Ascending aorta (tissue), 2 donors: ENCODE data around the gene USP43. TPM values are rescaled to one million over a fixed set of nuclear protein-coding genes. Genes with fewer than 3 reads are reported as not detected.

ENCODE experiments used
- DNase-seq, 2 donors: peaks; one replicate each; pipeline ENCODE4 v3.0.0-alpha.2; 2019; ENCODE audit warnings: low spot score in 2 of 2
- H3K27ac ChIP-seq, 2 donors: fragments of 200-600 bp; sonication (generic); one replicate each; pipeline ENCODE4 v1.5.1; 2016 to 2017; ENCODE audit warnings: mild to moderate bottlenecking in 1 of 2
- H3K27me3 ChIP-seq: fragments of 200-600 bp; sonication (generic); one replicate; pipeline ENCODE4 v1.5.1; 2017
- H3K36me3 ChIP-seq, 2 donors: fragments of 200-600 bp; sonication (generic); one replicate each; pipeline ENCODE4 v1.5.1; 2016
- H3K4me1 ChIP-seq, 2 donors: fragments of 200-600 bp; sonication (generic); one replicate each; pipeline ENCODE4 v1.5.1; 2016 to 2017; ENCODE audit warnings: mild to moderate bottlenecking in 1 of 2
- H3K4me3 ChIP-seq, 2 donors: fragments of 200-600 bp; sonication (generic); one replicate each; pipeline ENCODE4 v1.5.1; 2016 to 2017; ENCODE audit warnings: mild to moderate bottlenecking in 1 of 2
- H3K9me3 ChIP-seq, 2 donors: fragments of 200-600 bp; sonication (generic); one replicate each; pipeline ENCODE4 v1.5.1; 2016
- intact Hi-C: fragments of 100-400 bp; cut with DNase I; formaldehyde crosslinking; loops from one replicate; pipeline ENCODE4 v1.15.1; 2023
- total RNA-seq: library from RNA; depleted of rRNA; stranded (reverse); fragments of >200 nt; gene quantifications from one replicate; pipeline ENCODE4 v1.1.0, GENCODE V29; 2016
- TF ChIP-seq, protein P1 (sequence below), 3 experiments: fragments of 200-600 bp in 2 of 3; fragments of 450-650 bp in 1 of 3; sonication (generic) in 2 of 3; IDR thresholded peaks; one replicate each; pipeline ENCODE4 v1.5.1; 2016 to 2019; ENCODE audit warnings: antibody characterized with exemption in 3 of 3, mild to moderate bottlenecking in 1 of 3, moderate library complexity in 1 of 3

Gene USP43
- total RNA-seq, 1 donor from 2014 or later: not detected

DNA sequence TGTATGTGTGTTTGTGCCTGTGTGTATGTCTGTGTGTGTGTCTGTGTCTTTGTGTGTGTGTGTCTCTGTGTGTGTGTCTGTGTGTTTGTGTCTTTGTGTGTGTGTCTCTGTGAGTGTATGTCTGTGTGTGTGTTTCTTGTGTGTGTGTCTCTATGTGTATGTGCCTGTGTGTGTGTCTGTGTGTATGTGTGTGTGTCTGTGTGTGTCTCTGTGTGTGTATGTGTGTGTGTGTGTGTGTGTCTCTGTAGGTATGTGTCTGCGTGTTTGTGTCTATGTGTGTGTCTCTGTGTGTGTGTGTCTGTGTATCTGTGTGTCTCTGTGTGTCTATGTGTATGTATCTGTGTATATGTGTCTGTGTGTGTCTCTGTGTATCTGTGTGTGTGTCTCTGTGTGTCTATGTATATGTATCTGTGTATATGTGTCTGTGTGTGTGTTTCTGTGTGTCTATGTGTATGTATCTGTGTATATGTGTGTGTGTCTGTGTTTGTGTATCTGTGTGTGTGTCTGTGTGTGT is 70.2 kb downstream of the USP43 start:
- Histone ChIP-seq H3K27me3 (no peaks in the 10 kb centered on the region), H3K4me3 (no peak overlapping the region), H3K27ac (no peak overlapping the region), H3K4me1 (no peaks in the 10 kb centered on the region), H3K36me3 (no peaks in the 10 kb centered on the region), H3K9me3 (no peaks in the 10 kb centered on the region)
- TF ChIP-seq, protein P1, sequence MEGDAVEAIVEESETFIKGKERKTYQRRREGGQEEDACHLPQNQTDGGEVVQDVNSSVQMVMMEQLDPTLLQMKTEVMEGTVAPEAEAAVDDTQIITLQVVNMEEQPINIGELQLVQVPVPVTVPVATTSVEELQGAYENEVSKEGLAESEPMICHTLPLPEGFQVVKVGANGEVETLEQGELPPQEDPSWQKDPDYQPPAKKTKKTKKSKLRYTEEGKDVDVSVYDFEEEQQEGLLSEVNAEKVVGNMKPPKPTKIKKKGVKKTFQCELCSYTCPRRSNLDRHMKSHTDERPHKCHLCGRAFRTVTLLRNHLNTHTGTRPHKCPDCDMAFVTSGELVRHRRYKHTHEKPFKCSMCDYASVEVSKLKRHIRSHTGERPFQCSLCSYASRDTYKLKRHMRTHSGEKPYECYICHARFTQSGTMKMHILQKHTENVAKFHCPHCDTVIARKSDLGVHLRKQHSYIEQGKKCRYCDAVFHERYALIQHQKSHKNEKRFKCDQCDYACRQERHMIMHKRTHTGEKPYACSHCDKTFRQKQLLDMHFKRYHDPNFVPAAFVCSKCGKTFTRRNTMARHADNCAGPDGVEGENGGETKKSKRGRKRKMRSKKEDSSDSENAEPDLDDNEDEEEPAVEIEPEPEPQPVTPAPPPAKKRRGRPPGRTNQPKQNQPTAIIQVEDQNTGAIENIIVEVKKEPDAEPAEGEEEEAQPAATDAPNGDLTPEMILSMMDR (IDR thresholded peaks at IDR 0.05): no peak
- intact Hi-C loops: no loop called here
- DNase-seq: no peak

DNA sequence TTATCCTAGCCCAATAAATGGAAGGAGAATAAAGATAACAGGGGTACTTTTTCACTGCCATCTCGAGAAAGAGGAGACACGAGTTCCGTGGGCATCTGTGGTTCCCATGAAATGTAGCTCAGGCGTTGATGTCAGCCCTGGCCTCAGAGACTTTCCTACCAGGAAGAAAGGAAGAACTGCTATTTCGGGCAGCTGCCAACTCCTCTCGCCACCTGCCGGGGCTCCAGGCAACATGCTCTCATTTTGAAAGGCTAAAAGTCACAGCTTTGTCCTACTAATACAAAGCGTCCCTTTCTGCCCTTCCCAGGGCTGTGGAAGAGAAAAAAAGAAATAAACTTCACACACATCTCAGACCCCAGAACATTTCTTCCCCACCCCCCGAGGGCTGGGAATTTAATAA is 80.3 kb downstream of the USP43 start:
- Histone ChIP-seq H3K27ac (no peak overlapping the region), H3K4me1 (no peaks in the 10 kb centered on the region), H3K27me3 (no peaks in the 10 kb centered on the region), H3K36me3 (no peaks in the 10 kb centered on the region), H3K4me3 (no peak overlapping the region), H3K9me3 (no peaks in the 10 kb centered on the region)
- intact Hi-C loops: no loop called here
- TF ChIP-seq, protein P1 (IDR thresholded peaks at IDR 0.05): no peak
- no peak for DNase-seq

DNA sequence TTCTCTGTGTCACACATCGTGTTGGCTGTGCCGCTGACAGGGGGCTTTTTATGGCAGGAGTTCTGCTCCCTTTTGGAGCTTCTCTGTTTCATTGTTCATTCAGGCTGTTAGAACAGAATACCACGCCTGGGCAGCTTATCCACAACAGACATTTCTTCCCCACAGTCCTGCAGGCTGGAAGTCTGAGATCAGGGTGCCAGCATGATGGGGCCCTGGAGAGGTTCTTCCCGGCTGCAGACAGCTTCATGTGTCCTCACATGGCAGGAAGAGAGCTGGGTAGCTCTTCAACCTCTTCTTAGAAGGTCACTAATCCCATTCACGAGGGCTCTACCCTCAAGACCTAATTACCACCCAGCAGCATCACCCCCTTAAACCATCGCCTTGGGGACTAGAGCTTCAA is 81.0 kb downstream of the USP43 start:
- intact Hi-C loops: no loop called here
- H3K36me3 ChIP-seq: no peaks in the 10 kb centered on the region
- H3K4me3 ChIP-seq: no peak overlapping the region
- H3K9me3 ChIP-seq: no peaks in the 10 kb centered on the region
- H3K4me1 ChIP-seq: no peaks in the 10 kb centered on the region
- TF ChIP-seq, protein P1 (IDR thresholded peaks at IDR 0.05): no peak
- H3K27ac ChIP-seq: no peak overlapping the region
- no peaks in the 10 kb centered on the region for H3K27me3 ChIP-seq
- DNase-seq: no peak

DNA sequence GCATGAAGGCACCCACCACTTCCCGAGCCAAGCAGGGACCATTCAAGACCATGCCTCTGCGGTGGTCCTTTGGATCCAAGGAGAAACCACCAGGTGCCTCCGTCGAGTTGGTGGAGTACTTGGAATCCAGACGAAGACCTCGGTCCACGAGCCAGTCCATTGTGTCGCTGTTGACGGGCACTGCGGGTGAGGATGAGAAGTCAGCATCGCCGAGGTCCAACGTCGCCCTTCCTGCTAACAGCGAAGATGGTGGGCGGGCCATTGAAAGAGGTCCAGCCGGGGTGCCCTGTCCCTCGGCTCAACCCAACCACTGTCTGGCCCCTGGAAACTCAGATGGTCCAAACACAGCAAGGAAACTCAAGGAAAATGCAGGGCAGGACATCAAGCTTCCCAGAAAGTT is 82.7 kb downstream of the USP43 start:
- DNase-seq: no peak

DNA sequence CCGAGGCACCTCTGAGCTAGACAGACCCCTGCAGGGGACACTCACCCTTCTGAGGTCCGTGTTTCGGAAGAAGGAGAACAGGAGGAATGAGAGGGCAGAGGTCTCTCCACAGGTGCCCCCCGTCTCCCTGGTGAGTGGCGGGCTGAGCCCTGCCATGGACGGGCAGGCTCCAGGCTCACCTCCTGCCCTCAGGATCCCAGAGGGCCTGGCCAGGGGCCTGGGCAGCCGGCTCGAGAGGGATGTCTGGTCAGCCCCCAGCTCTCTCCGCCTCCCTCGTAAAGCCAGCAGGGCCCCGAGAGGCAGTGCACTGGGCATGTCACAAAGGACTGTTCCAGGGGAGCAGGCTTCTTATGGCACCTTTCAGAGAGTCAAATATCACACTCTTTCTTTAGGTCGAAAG is 83.2 kb downstream of the USP43 start:
- intact Hi-C loops: no loop called here
- no peaks in the 10 kb centered on the region for H3K36me3 ChIP-seq
- no peak overlapping the region for H3K27ac ChIP-seq
- no peaks in the 10 kb centered on the region for H3K9me3 ChIP-seq
- no peaks in the 10 kb centered on the region for H3K27me3 ChIP-seq
- no peak overlapping the region for H3K4me3 ChIP-seq
- TF ChIP-seq, protein P1 (IDR thresholded peaks at IDR 0.05): no peak
- no peak for DNase-seq
- no peaks in the 10 kb centered on the region for H3K4me1 ChIP-seq

More for the DNA sequence above, 82.7 kb downstream of the USP43 start:
- intact Hi-C loops: no loop called here
- TF ChIP-seq, protein P1 (IDR thresholded peaks at IDR 0.05): no peak
- H3K36me3 ChIP-seq: no peaks in the 10 kb centered on the region
- no peaks in the 10 kb centered on the region for H3K4me1 ChIP-seq
- no peaks in the 10 kb centered on the region for H3K9me3 ChIP-seq
- H3K27me3 ChIP-seq: no peaks in the 10 kb centered on the region
- no peak overlapping the region for H3K27ac ChIP-seq
- H3K4me3 ChIP-seq: no peak overlapping the region
